Natural killer cell (primary cell): ENCODE measurements around the gene WASHC2A. TPM values are rescaled to one million over a fixed set of nuclear protein-coding genes. Genes with fewer than 3 reads are reported as not detected.
A peak's percentile ranks its signal among the peaks of the same experiment; 100 is the strongest.
"Not testable (repeated sequence)": the region's sequence is repeated elsewhere in the genome, so short reads cannot be mapped to it uniquely, and the experiment has no call there.

Experiments used
- ATAC-seq, 3 donors: fragments of 150-1000 bp in 2 of 3; fragments of 200-7000 bp in 1 of 3; cut with Tn5 transposase; 1 replicate in 1 of 3; 2 replicates in 2 of 3; pipeline ENCODE4 v1.10.0; 2021; ENCODE audit warnings: mild to moderate bottlenecking in 2 of 3, moderate library complexity in 2 of 3
- DNase-seq, 2 donors: peaks; one replicate each; pipeline versions ENCODE4 v3.0.0 to v3.0.0-alpha.2; 2013 to 2021; ENCODE audit warnings: mixed read lengths in 1 of 2
- H3K27ac ChIP-seq: one replicate; pipeline ENCODE4 v1.5.1; 2013; ENCODE audit warnings: mild to moderate bottlenecking, low read length
- H3K27me3 ChIP-seq: one replicate; pipeline ENCODE4 v1.6.1; 2013; ENCODE audit warnings: low read length; ENCODE audit not compliant: control insufficient read depth, insufficient read depth
- H3K36me3 ChIP-seq: one replicate; pipeline ENCODE4 v1.6.1; 2013; ENCODE audit warnings: low read length; ENCODE audit not compliant: control insufficient read depth, insufficient read depth
- H3K4me1 ChIP-seq: one replicate; pipeline ENCODE4 v1.6.1; 2013; ENCODE audit warnings: low read length; ENCODE audit not compliant: control insufficient read depth, insufficient read depth
- H3K4me3 ChIP-seq: one replicate; pipeline ENCODE4 v1.5.1; 2013; ENCODE audit warnings: low read length
- H3K9me3 ChIP-seq: one replicate; pipeline ENCODE4 v1.6.1; 2013; ENCODE audit warnings: low read length; ENCODE audit not compliant: control insufficient read depth, insufficient read depth
- H3K27ac Mint-ChIP-seq, 2 donors: one replicate each; pipeline ENCODE4 v1.8.0; 2022; ENCODE audit warnings: mild to moderate bottlenecking in 2 of 2, mixed read lengths in 2 of 2, moderate library complexity in 1 of 2
- H3K27me3 Mint-ChIP-seq, 2 donors: one replicate each; pipeline ENCODE4 v1.8.0; 2022; ENCODE audit warnings: low read depth in 2 of 2, mixed read lengths in 2 of 2
- H3K36me3 Mint-ChIP-seq: one replicate; pipeline ENCODE4 v1.8.0; 2022; ENCODE audit warnings: mixed read lengths
- H3K4me1 Mint-ChIP-seq, 2 donors: one replicate each; pipeline ENCODE4 v1.8.0; 2022; ENCODE audit warnings: mixed read lengths in 2 of 2
- H3K4me3 Mint-ChIP-seq: one replicate; pipeline ENCODE4 v1.8.0; 2022; ENCODE audit warnings: mild to moderate bottlenecking, moderate library complexity, mixed read lengths
- H3K9me3 Mint-ChIP-seq, 2 donors: one replicate each; pipeline ENCODE4 v1.8.0; 2022; ENCODE audit warnings: mixed read lengths in 2 of 2
- WGBS: methylation state at CpG from one replicate; pipeline ENCODE4 v1.1.7; 2013; ENCODE audit warnings: missing lambda C conversion rate; ENCODE audit not compliant: insufficient coverage; 5-methylcytosine and 5-hydroxymethylcytosine counted together
- intact Hi-C: fragments of 100-400 bp; cut with micrococcal nuclease; formaldehyde crosslinking; loops from one replicate; pipeline ENCODE4 v1.14.2; 2022
- total RNA-seq, 4 donors: library from RNA; stranded (reverse); fragments of 120-200 nt in 1 of 4; gene quantifications; one replicate each; pipeline versions ENCODE4 v1.2.3 to v1.2.4, GENCODE V29; 2013 to 2022
- TF ChIP-seq, protein P1 (sequence below): fragments of 200-600 bp; IDR thresholded peaks from one replicate; pipeline ENCODE4 v1.8.0; 2022; ENCODE audit warnings: antibody characterized with exemption

WASHC2A gene
- total RNA-seq, 3 donors from 2014 or later (not counting 1 experiment from before 2014, with no cell fraction given): 58.8 to 69.7 (median 60.2) TPM

DNA sequence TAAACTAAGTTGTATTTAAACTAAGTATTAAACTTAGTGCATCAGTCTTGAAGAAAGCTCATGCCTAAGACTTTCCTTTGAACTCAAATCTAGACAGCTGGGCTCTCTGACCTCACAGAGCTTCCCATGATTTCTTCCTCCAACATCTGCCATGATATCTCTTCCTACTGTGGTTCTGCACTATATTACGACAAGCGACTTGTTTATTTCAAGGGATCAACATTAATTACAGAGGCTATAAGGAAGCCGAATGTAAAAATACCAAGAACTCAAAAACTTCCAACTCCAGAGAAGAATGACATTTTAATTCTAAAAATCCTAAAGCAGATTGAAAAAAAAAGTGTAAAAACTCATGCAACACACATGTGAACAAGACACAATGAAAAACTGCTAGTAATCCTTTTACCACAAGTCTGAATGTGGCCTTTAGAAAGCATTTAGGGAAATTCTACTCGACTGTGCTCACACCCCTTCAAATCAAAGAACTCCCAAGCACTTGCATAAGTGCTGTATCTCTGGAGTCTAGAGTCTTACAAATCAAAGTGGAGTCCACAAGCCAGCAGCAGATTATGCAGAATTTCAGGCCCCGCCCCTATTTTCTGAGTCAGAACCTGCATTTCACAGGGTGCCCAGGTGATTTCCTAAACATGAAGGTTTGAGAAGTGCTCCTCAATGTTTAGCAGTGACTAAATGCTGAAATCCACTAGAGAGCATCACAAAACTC, 22.7 kb upstream of the WASHC2A start:
- Histone ChIP-seq H3K27me3 (no peaks in the 10 kb centered on the region), H3K27ac (no peak overlapping the region), H3K4me3 (no peak overlapping the region), H3K9me3 (no peaks in the 10 kb centered on the region), H3K36me3 (no peaks in the 10 kb centered on the region), H3K4me1 (no peaks in the 10 kb centered on the region)
- no peaks in the 10 kb centered on the region for H3K4me1 Mint-ChIP-seq
- WGBS: 90% methylated on average over 5 of the region's 5 CpGs
- no peaks in the 10 kb centered on the region for H3K36me3 Mint-ChIP-seq
- ATAC-seq: no peak
- intact Hi-C loops: no loop called here
- H3K9me3 Mint-ChIP-seq: no peaks in the 10 kb centered on the region
- TF ChIP-seq, protein P1, sequence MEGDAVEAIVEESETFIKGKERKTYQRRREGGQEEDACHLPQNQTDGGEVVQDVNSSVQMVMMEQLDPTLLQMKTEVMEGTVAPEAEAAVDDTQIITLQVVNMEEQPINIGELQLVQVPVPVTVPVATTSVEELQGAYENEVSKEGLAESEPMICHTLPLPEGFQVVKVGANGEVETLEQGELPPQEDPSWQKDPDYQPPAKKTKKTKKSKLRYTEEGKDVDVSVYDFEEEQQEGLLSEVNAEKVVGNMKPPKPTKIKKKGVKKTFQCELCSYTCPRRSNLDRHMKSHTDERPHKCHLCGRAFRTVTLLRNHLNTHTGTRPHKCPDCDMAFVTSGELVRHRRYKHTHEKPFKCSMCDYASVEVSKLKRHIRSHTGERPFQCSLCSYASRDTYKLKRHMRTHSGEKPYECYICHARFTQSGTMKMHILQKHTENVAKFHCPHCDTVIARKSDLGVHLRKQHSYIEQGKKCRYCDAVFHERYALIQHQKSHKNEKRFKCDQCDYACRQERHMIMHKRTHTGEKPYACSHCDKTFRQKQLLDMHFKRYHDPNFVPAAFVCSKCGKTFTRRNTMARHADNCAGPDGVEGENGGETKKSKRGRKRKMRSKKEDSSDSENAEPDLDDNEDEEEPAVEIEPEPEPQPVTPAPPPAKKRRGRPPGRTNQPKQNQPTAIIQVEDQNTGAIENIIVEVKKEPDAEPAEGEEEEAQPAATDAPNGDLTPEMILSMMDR: no peak
- H3K27ac Mint-ChIP-seq: no peak overlapping the region
- no peak for DNase-seq
- no peaks in the 10 kb centered on the region for H3K27me3 Mint-ChIP-seq
- no peak overlapping the region for H3K4me3 Mint-ChIP-seq

DNA sequence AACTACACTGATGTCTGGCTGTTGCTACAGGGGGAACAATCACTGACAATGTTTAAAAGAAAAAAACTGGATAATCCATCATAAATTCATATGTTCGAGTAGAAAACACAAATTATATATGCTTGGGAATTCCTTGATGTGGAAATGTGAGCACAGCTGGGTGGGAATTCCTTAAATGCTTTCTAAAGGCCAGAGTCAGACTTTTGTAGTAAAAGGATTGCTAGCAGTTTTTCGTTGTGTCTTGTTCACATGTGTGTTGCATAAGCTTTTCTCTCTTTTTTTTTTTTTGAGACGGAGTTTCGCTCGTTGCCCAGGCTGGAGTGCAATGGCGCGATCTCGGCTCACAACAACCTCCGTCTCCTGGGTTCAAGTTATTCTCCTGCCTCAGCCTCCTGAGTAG, 21.3 kb upstream of the WASHC2A start:
- intact Hi-C loops, H3K4me3 Mint-ChIP-seq, DNase-seq, H3K27ac ChIP-seq, H3K9me3 Mint-ChIP-seq, H3K9me3 ChIP-seq, ATAC-seq, H3K4me1 Mint-ChIP-seq, H3K27ac Mint-ChIP-seq, H3K27me3 Mint-ChIP-seq, H3K36me3 ChIP-seq, H3K4me1 ChIP-seq, H3K4me3 ChIP-seq, H3K27me3 ChIP-seq, H3K36me3 Mint-ChIP-seq: not testable (repeated sequence)
- 96% methylated on average over 9 of the region's 9 CpGs for whole genome bisulfite sequencing

- H3K9me3 ChIP-seq, H3K36me3 Mint-ChIP-seq, DNase-seq, H3K9me3 Mint-ChIP-seq, H3K36me3 ChIP-seq, H3K4me3 ChIP-seq, H3K27me3 Mint-ChIP-seq, intact Hi-C loops, H3K27ac ChIP-seq, H3K4me3 Mint-ChIP-seq, H3K4me1 Mint-ChIP-seq, H3K27me3 ChIP-seq, H3K4me1 ChIP-seq: not testable (repeated sequence)
- H3K27ac Mint-ChIP-seq: peak overlapping the region in 1 of 2 donors; percentile 35
- ATAC-seq: peak; percentile 12 to 68 (median 34)
- 49% methylated on average over 2 of the region's 5 CpGs for WGBS
Measured at GRCh38 chr10:50047594-50047993, 20.2 kb upstream of the WASHC2A start.

GRCh38 chr10:50051995-50052660, 15.6 kb upstream of the WASHC2A start:
- H3K27ac Mint-ChIP-seq: not testable (repeated sequence)

GRCh38 chr10:50052778-50053376, 14.9 kb upstream of the WASHC2A start:
- WGBS: 78% methylated on average over 4 of the region's 6 CpGs
- intact Hi-C loops, H3K27ac Mint-ChIP-seq, H3K9me3 ChIP-seq, ATAC-seq, H3K9me3 Mint-ChIP-seq, H3K4me1 ChIP-seq, DNase-seq, H3K27ac ChIP-seq, H3K4me3 Mint-ChIP-seq, H3K36me3 Mint-ChIP-seq, H3K4me1 Mint-ChIP-seq, H3K27me3 Mint-ChIP-seq, H3K27me3 ChIP-seq, H3K4me3 ChIP-seq, H3K36me3 ChIP-seq: not testable (repeated sequence)

More at GRCh38 chr10:50051995-50052660, 15.6 kb upstream of the WASHC2A start:
- WGBS: 90% methylated on average over 3 of the region's 3 CpGs
- H3K9me3 ChIP-seq, H3K27me3 Mint-ChIP-seq, H3K36me3 Mint-ChIP-seq, H3K27ac ChIP-seq, H3K4me3 Mint-ChIP-seq, H3K9me3 Mint-ChIP-seq, DNase-seq, H3K36me3 ChIP-seq, intact Hi-C loops, H3K4me3 ChIP-seq, ATAC-seq, H3K4me1 Mint-ChIP-seq, H3K4me1 ChIP-seq, H3K27me3 ChIP-seq: not testable (repeated sequence)

GRCh38 chr10:50055494-50056292, 12.1 kb upstream of the WASHC2A start:
- H3K9me3 Mint-ChIP-seq, H3K27me3 ChIP-seq, H3K4me1 Mint-ChIP-seq, H3K27ac Mint-ChIP-seq, H3K27me3 Mint-ChIP-seq, H3K9me3 ChIP-seq, intact Hi-C loops, ATAC-seq, H3K4me3 ChIP-seq, H3K4me3 Mint-ChIP-seq, DNase-seq, H3K36me3 ChIP-seq, H3K36me3 Mint-ChIP-seq, H3K27ac ChIP-seq, H3K4me1 ChIP-seq: not testable (repeated sequence)
- WGBS: 96% methylated on average over 2 of the region's 5 CpGs
